Fibroblast of mammary gland (primary cell): Measurements from ENCODE around the gene SH3RF3.
A peak's percentile ranks its signal among the peaks of the same experiment; 100 is the strongest.

Experiments
- DNase-seq: peaks from one replicate; pipeline ENCODE4 v3.0.0-alpha.2; 2010; ENCODE audit warnings: low read depth
- H3K4me3 ChIP-seq: 2 replicates; pipeline ENCODE4 v1.5.1; 2011; ENCODE audit warnings: low read depth, mild to moderate bottlenecking, low read length, moderate library complexity; ENCODE audit not compliant: control insufficient read depth
- TF ChIP-seq, protein P1 (sequence below): conservative IDR thresholded peaks from 2 replicates; pipeline ENCODE4 v1.5.1; 2011; ENCODE audit warnings: low read depth, low read length, inconsistent platforms; ENCODE audit not compliant: control insufficient read depth, insufficient read depth

The SH3RF3 gene

DNA sequence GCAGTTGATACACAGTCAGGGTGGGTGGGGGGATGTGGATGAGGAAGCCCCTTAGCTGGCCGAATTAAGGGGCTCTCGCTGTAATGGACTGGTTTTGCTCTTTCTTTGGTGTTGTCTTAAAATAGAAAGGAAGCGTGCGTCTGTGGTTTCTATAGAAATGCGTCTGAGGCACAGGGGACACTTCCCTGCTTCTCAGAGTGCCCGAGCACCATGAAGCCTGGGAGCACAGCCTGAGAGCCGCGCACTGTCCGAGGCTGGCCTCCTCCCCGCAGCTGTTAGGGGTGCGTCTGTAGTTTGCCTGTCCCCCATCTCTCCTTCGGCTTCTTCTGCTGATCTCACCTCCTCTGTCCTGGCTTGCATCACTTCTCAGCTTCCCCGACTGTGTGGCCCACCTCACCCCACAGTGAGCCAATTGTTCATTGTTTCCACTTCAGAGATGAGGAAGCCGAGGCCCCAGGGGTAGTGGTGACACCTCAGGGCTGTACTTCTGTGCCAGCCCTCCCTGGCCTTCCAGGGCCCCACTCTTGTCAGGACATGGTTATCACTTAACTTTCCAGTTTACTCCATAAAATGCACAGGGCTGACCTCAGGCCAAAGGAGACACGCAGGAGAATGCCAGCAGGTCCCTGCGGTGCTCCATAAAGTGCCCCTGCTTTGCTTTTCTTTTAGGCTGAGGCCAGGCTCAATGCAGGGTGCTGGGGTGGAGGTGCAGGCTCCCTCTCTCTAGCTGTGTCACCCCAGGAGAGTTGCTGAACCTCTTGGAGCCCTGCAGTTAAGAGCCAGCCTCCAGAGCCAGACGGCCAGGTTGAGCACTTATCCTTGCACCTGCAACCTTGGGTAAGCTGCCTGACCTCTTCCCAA is 274.2 kb downstream of the SH3RF3 start:
- TF ChIP-seq, protein P1, sequence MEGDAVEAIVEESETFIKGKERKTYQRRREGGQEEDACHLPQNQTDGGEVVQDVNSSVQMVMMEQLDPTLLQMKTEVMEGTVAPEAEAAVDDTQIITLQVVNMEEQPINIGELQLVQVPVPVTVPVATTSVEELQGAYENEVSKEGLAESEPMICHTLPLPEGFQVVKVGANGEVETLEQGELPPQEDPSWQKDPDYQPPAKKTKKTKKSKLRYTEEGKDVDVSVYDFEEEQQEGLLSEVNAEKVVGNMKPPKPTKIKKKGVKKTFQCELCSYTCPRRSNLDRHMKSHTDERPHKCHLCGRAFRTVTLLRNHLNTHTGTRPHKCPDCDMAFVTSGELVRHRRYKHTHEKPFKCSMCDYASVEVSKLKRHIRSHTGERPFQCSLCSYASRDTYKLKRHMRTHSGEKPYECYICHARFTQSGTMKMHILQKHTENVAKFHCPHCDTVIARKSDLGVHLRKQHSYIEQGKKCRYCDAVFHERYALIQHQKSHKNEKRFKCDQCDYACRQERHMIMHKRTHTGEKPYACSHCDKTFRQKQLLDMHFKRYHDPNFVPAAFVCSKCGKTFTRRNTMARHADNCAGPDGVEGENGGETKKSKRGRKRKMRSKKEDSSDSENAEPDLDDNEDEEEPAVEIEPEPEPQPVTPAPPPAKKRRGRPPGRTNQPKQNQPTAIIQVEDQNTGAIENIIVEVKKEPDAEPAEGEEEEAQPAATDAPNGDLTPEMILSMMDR, result no peak
- no peak overlapping the region for H3K4me3 ChIP-seq
- no peak for DNase-seq

DNA sequence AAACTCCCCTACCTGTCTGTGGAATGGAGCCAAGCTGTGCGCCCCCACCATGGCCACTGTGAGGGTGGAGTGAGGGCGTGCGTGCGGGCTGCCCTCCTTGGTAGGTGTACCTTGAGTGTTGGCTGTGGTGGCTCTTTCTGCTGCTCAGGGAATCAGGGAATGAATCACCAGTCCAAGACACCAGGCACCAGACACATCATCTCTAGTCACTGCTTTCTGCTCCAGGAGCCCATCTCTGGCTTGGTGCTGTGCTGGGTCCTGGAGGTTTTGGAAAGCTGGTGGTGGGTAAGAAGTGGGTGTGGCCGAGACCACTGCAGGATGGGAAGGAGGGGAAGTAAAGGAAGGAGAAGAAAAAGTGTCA is 274.8 kb downstream of the SH3RF3 start:
- TF ChIP-seq, protein P1, result no peak
- DNase-seq, result peak; percentile 11
- H3K4me3 ChIP-seq, result no peak overlapping the region

DNA sequence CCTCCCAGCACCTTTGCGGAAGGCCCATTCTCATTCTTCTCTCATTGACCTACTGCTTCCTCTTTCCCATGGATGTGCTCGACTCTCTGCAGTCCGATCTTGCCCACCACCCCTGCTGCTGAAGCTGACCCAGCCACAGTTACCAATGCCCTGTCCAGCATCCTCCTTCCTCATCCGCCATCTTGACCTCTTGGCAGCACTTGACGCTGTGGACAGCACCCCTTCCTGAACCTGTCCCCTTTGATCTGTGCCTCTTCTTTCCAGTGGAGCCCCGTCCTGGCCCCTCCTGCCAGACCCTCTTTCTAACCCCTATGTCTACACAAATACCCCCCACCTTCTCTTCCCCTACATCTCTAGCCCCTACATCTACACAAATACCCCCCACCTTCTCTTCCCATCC is 275.7 kb downstream of the SH3RF3 start:
- DNase-seq, result no peak
- TF ChIP-seq, protein P1, result no peak
- no peak overlapping the region for H3K4me3 ChIP-seq

DNA sequence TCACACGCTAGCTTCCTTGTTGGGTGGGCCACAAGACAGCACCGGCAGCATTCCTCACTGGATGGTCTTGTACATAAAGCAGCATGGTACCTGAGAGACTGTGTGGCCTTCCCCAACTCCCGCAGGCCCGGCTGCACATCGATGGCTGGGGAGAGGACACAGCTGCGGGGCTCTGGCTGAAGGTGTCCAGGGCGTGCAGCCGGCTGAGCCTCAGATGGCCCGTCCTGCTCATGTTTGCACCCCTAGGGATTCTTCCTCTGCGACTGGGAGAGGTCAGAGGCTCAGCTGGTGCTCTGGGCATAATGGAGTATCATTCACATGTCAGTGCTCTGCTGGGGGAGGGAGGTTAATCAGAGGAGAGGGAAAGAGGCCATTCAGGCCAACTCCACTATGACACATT is 276.9 kb downstream of the SH3RF3 start:
- no peak for DNase-seq
- TF ChIP-seq, protein P1, result no peak
- H3K4me3 ChIP-seq, result no peak overlapping the region

DNA sequence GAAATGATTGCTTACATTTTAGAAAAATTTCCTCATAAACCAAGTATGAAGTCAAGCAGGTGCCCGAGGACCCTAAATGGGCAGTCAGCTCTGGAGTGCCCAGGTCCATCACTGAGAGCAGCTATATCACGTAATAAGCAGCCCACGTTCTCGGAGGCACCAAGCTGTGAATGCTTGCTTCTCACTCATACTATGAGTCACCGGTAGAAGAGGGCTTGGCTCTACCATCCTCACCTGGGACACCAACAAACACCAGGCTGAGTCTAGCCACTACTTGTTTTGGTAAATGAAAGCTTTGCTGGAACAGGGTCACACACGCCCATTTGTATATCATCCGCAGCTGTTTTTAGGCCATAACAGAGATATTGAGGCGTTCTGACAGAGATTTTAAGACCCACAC is 277.3 kb downstream of the SH3RF3 start:
- H3K4me3 ChIP-seq, result no peak overlapping the region
- DNase-seq, result no peak
- TF ChIP-seq, protein P1, result no peak

DNA sequence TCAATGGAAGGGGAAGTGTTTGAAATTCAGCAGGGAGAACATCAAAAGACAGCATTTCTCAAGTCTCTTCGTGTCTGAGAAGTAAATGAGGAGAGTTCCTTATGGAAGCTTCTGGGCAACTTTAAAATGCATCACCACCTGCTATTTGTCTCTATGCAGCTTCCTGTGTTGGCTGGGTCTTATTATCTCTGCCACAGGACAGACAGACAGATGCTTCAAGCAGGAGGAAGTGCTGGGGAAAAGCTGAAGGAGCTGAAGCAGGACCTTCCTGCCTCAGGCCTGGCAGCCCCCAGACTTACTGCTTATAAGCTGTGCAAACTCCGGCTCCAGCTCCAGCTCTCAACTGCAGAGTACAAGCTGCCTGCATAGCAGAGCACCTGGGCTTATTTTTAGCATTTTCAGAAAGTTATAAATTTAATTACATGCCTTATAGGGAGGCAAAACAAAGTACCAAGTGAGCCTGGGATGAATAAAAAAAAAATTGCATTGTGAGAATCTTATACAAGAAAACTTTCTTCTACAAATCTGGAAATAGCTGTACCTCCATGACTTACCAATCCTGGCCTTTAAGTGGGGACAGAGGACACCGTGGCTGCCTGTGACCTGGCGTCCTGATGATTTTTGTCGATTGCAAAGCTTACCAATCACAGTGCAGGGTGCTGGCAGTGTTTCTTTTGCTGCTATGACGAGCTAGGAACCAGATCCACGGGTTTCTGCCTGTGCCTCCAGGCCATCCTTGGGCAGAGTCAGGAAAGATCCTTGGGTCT is 278.5 kb downstream of the SH3RF3 start:
- TF ChIP-seq, protein P1, result no peak
- no peak overlapping the region for H3K4me3 ChIP-seq
- no peak for DNase-seq
